Ishikawa (cell line): ENCODE data around the gene TEDC2.

Experiments used
- CEBPB ChIP-seq: IDR thresholded peaks from 2 replicates; pipeline ENCODE4 v1.6.1; 2012
- CREB1 ChIP-seq: IDR thresholded peaks from 2 replicates; pipeline ENCODE4 v1.6.1; 2012; ENCODE audit warnings: low read depth
- EGR1 ChIP-seq: IDR thresholded peaks from 2 replicates; pipeline ENCODE4 v1.6.1; 2012
- EP300 ChIP-seq: IDR thresholded peaks from 2 replicates; pipeline ENCODE4 v1.6.1; 2012; ENCODE audit warnings: borderline replicate concordance
- FOXM1 ChIP-seq: IDR thresholded peaks from 2 replicates; pipeline ENCODE4 v1.6.1; 2012; ENCODE audit warnings: low read depth, borderline replicate concordance
- NFIC ChIP-seq: IDR thresholded peaks from 2 replicates; pipeline ENCODE4 v1.6.1; 2012
- RAD21 ChIP-seq: IDR thresholded peaks from 2 replicates; pipeline ENCODE4 v1.6.1; 2012; ENCODE audit warnings: low read depth
- REST ChIP-seq: IDR thresholded peaks from 2 replicates; pipeline ENCODE4 v1.6.1; 2012; ENCODE audit warnings: low read depth, mild to moderate bottlenecking
- TAF1 ChIP-seq: IDR thresholded peaks from 2 replicates; pipeline ENCODE4 v1.6.1; 2012; ENCODE audit warnings: low read depth, mild to moderate bottlenecking
- TCF12 ChIP-seq: IDR thresholded peaks from 2 replicates; pipeline ENCODE4 v1.6.1; 2012; ENCODE audit warnings: low read depth
- TEAD4 ChIP-seq: IDR thresholded peaks from 2 replicates; pipeline ENCODE4 v1.6.1; 2012
- YY1 ChIP-seq: IDR thresholded peaks from 2 replicates; pipeline ENCODE4 v1.6.1; 2012; ENCODE audit warnings: low read depth
- ZBTB7A ChIP-seq: IDR thresholded peaks from 2 replicates; pipeline ENCODE4 v1.6.1; 2012; ENCODE audit warnings: low read depth
- TF ChIP-seq, protein P1 (sequence below): IDR thresholded peaks from 2 replicates; pipeline ENCODE4 v1.6.1; 2012
- TF ChIP-seq, protein P2 (sequence below): IDR thresholded peaks from 2 replicates; pipeline ENCODE4 v1.6.1; 2012

Gene TEDC2

DNA sequence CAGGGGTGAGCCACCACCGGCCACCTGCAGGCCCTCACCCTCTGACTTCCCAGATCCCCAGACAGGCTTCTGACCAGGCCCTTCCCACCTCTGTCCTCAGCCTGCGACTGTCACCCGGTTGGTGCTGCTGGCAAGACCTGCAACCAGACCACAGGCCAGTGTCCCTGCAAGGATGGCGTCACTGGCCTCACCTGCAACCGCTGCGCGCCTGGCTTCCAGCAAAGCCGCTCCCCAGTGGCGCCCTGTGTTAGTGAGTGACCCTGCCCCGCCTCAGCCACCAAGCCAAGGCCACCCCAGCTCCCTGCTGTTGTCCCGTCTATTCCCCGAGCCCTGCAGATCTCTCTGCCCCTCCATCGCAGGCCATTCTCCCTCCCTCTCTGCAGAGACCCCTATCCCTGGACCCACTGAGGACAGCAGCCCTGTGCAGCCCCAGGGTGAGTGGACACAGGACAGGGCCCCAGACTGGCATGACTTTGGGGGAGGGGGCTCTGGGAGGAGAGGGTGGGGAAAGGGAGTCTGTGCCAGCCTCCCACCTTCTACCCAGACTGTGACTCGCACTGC, 13.1 kb downstream of the TEDC2 start:
- no peak for TF ChIP-seq YY1
- TF ChIP-seq CEBPB, result no peak
- TF ChIP-seq TAF1, result no peak
- TF ChIP-seq CREB1, result no peak
- no peak for TF ChIP-seq RAD21
- TF ChIP-seq, protein P1, sequence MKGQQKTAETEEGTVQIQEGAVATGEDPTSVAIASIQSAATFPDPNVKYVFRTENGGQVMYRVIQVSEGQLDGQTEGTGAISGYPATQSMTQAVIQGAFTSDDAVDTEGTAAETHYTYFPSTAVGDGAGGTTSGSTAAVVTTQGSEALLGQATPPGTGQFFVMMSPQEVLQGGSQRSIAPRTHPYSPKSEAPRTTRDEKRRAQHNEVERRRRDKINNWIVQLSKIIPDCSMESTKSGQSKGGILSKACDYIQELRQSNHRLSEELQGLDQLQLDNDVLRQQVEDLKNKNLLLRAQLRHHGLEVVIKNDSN, result no peak

- TF ChIP-seq CEBPB (no peak), CREB1 (no peak), ZBTB7A (peak; percentile 74), YY1 (no peak), EGR1 (no peak), FOXM1 (no peak)
- TF ChIP-seq, protein P2, sequence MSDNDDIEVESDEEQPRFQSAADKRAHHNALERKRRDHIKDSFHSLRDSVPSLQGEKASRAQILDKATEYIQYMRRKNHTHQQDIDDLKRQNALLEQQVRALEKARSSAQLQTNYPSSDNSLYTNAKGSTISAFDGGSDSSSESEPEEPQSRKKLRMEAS, result no peak
Measured at GRCh38 chr16:2473446-2473926, 13.6 kb downstream of the TEDC2 start.

- TF ChIP-seq TAF1 (no peak; the same call in 1 of the 2 replicates), ZBTB7A (peak; percentile 16; the same call in 1 of the 2 replicates)
- TF ChIP-seq, protein P2, result peak; percentile 75
Measured at GRCh38 chr16:2473999-2474876, 14.3 kb downstream of the TEDC2 start.

DNA sequence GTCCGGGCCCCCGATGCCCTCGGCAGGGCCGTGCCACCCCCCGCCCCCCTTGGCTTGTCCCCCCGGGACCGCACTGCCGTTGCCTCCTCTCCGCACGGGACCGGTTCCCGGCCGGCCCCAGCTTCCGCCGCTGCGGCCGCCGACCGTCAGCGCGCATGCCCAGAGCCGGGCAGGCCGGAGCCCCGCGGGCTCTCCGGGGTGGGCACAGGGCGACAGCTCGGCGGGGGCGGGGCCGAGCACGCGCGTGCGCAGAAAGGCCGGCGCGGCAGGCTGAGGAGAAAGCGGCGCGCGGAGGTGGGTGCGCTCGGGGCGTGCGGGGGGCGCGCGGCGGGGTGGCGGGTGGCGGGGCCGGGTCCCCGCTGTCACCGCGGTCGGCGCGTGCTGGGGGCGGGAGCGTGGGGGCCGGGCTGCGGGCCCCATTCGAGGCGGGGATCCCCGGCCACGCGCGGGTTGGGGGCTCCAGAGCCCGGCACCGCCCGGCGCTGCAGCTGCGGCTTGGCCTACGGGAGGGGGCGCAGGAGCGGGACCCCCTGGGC, 15.0 kb downstream of the TEDC2 start, which contains the start of gene TBC1D24:
TSS of gene TBC1D24 (plus strand) at position 251 of the 536 bp plus-strand sequence. CDS start 21,022 bp downstream, outside the sequence.
- TF ChIP-seq TAF1, result peak; percentile 51
- TF ChIP-seq, protein P1, result no peak

DNA sequence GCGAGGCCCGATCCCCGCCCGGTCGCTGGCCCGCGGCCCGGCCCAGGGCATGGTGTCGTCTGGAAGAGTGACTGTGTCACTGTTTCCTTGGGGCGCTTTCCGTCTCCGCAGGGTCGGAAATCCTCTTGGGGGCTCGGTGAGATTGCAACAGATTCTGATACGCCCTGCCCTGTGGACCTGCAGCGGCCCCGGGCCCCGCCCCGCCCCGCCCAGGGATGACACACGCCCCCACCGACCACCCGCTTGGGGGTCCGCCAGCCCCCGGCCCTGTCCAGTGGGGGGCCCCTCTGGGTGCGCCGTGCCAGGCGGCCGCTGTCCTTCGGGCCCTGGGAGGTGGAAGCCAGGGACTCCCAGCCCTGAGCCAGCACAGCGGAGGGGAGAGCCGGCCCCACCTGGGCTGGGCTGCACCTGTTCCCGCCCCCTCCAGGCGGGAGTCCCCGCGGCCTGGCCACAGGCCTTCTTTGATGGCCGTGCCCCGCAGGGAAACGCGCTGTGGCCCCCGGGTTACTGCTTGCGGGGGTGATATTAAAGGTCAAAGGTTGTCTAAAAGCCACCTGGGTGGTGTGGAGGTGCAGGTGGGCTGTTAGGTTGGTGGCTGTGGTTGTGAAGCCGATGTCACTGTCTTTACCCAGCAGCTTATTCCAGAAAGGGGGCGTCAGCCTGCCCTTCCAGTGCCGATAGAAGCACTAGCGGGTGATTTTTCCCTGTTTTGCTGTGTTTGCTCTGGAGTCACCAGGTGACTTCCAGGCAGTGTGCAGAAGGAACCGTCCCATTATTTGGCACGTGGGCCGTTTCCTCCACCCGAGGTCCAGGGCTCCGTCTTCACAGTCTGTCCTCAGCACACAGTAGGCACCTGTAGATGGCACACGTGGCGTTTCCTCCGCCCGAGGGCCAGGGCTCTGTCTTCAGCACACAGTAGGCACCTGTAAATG, 15.8 kb downstream of the TEDC2 start:
- TF ChIP-seq ZBTB7A, result peak; percentile 86; the same call in 1 of the 2 replicates
- TF ChIP-seq CEBPB, result peak; percentile 32; the same call in 1 of the 2 replicates
- TF ChIP-seq EGR1, result no peak

DNA sequence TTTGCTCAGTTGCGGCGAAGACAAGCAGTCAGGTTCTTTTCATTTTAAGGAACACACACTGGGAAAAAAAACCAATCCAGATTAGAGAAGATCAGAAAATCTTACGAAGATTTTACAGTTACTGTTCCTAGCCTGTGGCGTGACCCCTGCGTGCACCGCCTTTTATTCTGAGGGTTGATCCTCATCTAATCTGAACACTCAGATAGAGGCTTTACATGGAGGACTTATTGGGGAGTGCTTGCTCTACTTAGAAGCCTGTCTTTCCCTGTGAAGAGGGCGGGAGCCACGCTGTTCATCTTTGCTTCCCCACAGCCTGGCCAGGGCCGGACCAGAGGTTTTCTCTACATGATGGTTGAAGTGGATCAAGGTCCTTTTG, 16.4 kb downstream of the TEDC2 start:
- TF ChIP-seq TAF1 (no peak), CREB1 (no peak), NFIC (no peak), RAD21 (no peak), TCF12 (no peak), EGR1 (no peak), YY1 (no peak), FOXM1 (no peak), TEAD4 (no peak), EP300 (no peak), ZBTB7A (no peak)
- TF ChIP-seq, protein P1, result no peak

- TF ChIP-seq CEBPB, result no peak
- TF ChIP-seq, protein P2, result no peak
- no peak for TF ChIP-seq FOXM1
- no peak for TF ChIP-seq REST
- no peak for TF ChIP-seq TEAD4
- TF ChIP-seq CREB1, result no peak
Measured at GRCh38 chr16:2476741-2477140, 16.8 kb downstream of the TEDC2 start.
